GM19324 (cell line): ENCODE results near the gene TAF1B.

Experiments
- ATAC-seq: cut with Tn5 transposase; IDR thresholded peaks from one replicate; pipeline ENCODE4 v1.9.1; 2021; ENCODE audit warnings: mild to moderate bottlenecking, moderate library complexity; ENCODE audit not compliant: unreplicated experiment, low FRiP score

TAF1B gene

GRCh38 chr2:9959262-9959661 is 116.0 kb downstream of the TAF1B start:
- ATAC-seq = no peak

GRCh38 chr2:9961013-9961412 is 117.7 kb downstream of the TAF1B start:
- ATAC-seq = no peak

GRCh38 chr2:9964334-9964980 is 121.2 kb downstream of the TAF1B start:
- ATAC-seq = no peak

- no peak for ATAC-seq
These were observed 122.0 kb downstream of the TAF1B start for GRCh38 chr2:9965119-9965822.

DNA sequence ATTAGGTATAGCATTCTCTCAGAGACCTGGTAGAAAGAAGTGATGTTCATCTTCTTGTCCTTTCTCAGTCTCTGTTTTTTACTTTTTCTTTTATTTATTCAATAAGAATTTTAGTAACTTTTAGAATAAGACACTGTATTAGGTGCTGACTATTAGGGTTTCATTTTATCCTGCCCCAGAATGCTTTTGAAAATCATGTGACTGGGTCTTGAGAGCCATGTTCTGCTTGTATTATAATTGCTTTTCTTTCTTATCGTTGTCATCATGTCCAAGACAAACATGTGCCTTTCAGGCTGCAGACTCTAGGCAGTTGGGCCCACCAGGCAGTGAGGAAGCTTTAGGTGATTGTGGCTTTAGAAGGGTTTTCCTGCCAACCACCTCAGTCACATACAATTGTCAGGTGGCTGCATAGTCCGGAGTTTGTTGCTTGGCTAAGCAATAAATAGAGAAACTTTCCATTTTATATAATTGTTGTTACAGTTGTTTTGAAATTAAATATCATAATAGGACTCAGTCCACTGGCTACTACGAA is 123.3 kb downstream of the TAF1B start:
- no peak for ATAC-seq

GRCh38 chr2:9967053-9967775 is 123.9 kb downstream of the TAF1B start:
- ATAC-seq = no peak

- no peak for ATAC-seq
These were observed 125.6 kb downstream of the TAF1B start for GRCh38 chr2:9968553-9969497.

DNA sequence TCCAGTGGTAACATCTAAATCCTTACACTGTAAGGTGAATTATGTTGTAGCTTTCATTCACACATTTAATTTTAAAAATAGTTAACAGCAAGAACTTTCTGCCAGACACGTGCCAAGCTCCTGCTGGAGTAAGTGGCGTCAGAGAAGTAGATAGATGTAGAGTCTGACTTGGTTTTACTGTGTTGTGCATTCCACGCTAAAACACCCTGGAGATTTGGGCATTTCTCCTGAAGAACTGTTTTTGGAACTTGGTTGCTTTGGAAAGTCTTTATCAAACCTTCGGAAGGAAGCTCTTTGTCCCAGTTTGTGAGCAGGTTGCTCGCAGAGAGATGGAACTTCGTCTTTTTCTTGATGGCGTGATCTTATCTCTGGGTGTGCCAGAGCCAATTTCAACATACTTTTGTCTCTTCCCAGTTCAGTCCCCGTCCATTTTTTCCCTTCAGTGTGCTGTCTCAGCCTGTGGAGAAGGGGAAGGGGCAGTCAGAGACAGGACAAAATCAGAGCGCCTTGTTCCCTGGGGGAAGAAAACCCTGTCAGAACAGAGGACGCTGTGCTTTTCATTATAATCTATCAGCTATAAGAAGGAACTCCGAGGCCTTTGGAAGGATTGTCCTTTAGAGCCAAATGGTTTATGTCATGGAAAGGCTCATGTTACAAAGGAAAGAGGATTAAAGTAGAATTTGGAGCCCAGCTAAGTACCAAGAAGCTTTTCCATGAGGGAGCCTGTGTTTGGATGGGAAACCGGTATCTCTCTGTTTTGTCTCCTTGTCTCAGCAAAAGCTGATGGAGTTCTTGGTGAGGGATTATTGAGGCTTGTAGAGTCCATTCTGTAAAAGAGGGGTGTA is 127.1 kb downstream of the TAF1B start:
- ATAC-seq = no peak

DNA sequence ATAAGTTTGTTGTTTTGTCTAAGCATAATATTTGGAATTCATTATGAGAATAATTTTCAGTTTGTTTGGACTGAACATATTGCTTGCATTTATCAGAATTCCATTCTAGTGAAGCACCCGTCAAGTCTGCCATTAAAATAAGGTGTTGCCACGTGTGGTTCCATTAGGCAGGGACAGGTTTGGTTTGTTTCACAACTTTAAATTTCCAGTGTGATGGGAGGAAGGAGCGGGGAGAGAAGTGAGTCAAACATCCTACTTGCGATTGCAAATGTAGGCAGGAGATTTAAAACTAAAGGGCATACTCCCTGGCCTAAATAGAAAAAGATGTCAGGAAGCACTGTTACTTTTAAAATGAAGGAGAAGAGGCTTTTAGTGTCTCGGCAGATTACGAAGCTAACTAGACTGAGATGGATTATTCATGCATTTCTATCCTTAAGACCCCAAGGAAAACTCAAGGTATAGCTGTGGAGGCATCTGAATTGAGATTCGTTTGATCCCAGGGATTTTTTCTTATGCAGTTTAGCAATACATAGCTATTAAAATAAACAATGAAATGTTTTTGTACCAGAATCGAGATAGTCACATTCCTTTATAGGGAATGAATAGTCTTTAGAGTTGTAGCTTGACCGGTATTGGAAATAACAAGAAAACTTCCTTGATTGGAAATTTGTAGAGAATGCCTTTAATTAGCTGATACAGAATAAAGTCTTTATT is 128.0 kb downstream of the TAF1B start:
- no peak for ATAC-seq

DNA sequence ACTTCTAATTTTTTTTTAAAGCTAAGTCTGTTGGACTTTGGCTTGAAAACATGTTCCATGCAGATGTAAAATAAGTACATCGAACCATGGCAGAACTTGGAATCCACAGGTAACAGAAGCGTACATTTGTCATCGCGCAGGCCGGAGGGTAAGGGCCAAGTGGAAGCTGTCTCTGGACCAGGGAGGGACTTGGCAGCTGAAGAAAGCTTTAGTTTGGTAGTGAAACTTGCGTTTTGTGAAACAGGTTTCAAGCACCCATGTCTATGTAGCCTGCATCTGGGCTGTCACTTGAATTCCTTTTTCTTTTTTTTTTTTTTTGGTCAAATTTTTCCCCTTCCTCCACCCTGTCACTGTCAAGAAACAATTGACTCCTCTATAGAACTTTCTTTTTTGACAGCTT is 128.6 kb downstream of the TAF1B start:
- ATAC-seq = no peak

DNA sequence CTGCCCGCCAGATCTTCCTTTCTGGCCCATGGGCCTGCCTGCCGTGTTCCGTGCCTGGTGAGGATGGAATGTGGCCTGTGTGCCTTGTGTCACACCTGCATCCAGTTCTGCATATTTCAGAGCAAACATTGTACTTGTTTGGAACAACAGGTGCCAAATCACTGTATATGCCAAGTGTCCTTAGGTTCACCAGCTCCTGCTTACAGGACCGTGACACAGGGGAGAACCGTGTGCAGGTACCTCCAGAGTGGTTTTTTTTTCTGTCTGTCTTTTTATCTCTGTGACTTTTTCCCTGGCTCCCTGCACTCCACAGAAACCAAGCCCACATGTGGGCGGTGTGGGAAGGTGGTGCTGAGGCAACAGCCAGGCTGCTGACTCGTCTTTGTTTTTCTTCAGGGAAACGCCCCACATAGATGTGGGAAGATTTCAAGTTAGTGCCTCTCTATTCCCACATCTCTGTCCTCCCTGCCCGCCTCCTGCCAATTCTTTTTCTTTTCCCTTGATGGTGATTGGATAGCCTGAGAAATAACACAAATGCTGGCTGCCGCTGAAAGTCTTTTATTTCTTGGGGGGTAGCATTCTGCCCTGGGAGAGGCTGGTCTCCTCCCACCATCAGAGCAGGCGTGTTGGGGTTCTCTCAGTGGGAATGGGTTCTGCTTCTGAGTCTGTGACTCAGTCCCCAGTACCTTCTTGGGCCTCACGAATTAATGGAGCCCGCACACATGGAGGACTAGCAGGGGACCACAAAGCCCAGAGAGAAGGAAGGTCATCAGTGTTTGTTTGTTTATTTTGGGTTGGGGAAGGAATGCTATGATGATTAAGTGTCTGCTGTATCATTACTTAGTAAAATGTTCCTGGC is 129.6 kb downstream of the TAF1B start:
- ATAC-seq = no peak

- ATAC-seq = no peak
These were observed 130.4 kb downstream of the TAF1B start for GRCh38 chr2:9973690-9974089.

GRCh38 chr2:9974343-9974742 is 131.1 kb downstream of the TAF1B start:
- ATAC-seq = no peak

- ATAC-seq = no peak
These were observed 132.1 kb downstream of the TAF1B start for GRCh38 chr2:9975328-9975727.

DNA sequence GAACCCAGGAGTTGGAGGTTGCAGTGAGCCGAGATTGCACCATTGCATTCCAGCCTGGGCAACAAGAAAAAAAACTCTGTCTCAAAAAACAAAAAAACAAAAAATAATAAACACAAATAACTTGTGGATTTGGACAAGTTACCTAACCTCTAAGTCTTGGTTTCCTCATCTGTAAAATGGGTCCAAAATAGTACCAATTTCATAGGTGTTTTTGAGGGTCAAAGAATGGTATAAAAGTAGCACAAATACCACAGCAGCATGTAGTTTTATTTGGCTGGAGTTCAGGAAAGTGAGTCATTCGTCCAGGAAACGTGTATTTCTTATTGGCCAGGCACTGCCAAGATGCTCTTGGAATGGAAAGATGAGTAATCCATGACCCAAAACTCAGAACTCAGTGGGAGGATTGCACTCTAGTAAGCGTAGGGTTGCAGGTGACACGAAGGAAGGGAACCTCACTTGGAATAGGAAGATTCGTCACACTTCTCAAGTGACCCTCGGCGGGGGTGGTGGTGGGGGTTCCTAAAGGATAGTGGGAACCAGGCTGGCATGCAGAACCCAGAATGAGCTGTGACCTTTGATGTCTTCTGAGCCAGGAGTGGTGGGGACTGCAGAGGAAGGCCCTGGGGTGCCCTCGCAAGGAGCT is 132.7 kb downstream of the TAF1B start:
- no peak for ATAC-seq

GRCh38 chr2:9979977-9980376 is 136.7 kb downstream of the TAF1B start:
- ATAC-seq = no peak

GRCh38 chr2:9980520-9980919 is 137.2 kb downstream of the TAF1B start:
- ATAC-seq = no peak
